Neutrophil (primary cell): ENCODE measurements around the gene IRAK1.
A peak's percentile ranks its signal among the peaks of the same experiment; 100 is the strongest.

ENCODE experiments used
- H3K27ac ChIP-seq: fragments of 200-600 bp; sonication (generic); 2 replicates; pipeline ENCODE4 v1.5.1; 2016; ENCODE audit warnings: mild to moderate bottlenecking, moderate library complexity
- H3K27me3 ChIP-seq: fragments of 200-600 bp; sonication (generic); 2 replicates; pipeline ENCODE4 v1.6.0; 2016; ENCODE audit warnings: mild to moderate bottlenecking
- H3K36me3 ChIP-seq: fragments of 200-600 bp; sonication (generic); 2 replicates; pipeline ENCODE4 v1.5.1; 2017
- H3K4me1 ChIP-seq, 2 experiments: fragments of 200-600 bp in 1 of 2; sonication (generic) in 1 of 2; 1 replicate in 1 of 2; 2 replicates in 1 of 2; pipeline versions ENCODE4 v1.5.1 to v1.6.1; 2013 to 2016; ENCODE audit warnings: low read depth in 1 of 2, low read length in 1 of 2, mild to moderate bottlenecking in 1 of 2, moderate library complexity in 1 of 2; ENCODE audit not compliant: control insufficient read depth in 1 of 2, insufficient read depth in 1 of 2
- H3K4me3 ChIP-seq, 2 experiments: fragments of 200-600 bp in 1 of 2; sonication (generic) in 1 of 2; 1 replicate in 1 of 2; 2 replicates in 1 of 2; pipeline ENCODE4 v1.5.1; 2013 to 2016; ENCODE audit warnings: low read depth in 1 of 2, low read length in 1 of 2, mild to moderate bottlenecking in 1 of 2, moderate library complexity in 1 of 2
- H3K9me3 ChIP-seq: fragments of 200-600 bp; sonication (generic); 2 replicates; pipeline ENCODE4 v1.5.1; 2016
- CTCF ChIP-seq: fragments of 200-600 bp; sonication (generic); IDR thresholded peaks from 2 replicates; pipeline ENCODE4 v1.5.1; 2016; ENCODE audit warnings: antibody characterized with exemption

Gene IRAK1

DNA sequence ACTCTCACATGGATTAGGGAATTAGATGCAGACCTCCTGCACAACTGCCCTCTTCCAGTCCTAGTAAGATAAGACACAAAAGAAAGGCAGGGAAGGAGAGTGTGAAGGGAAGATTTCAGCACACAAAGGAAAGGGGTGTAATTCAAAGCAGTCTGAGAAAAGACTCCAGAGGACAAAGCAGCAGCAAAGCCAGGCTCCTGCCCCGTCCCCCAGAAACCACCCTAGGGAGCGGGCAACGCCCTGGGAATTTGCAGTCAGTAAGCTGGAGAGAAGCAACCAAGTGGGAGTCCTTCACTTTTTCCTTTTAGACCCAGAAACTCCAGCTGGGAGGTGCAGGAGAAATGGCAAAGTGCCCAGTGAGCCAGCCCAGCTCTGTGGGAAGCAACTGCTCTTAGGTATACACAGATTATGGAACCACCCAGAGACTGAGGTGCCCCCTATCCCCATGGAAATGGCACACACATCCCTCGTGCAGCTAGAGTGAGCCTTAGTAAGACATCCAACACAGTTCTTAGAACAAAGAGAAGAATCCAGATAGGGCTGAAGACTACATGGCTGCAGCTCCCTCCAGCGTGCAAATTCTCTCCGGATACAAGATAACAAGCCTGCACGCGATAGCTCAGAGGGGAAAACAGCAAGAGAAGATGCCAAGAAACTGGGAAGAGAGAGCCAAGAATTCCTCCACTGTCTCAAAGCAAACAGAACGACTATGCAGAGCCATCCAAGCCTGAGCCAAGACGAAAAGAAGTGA, 26.5 kb upstream of the IRAK1 start:
- no peak for TF ChIP-seq CTCF
- Histone ChIP-seq H3K4me1 (peaks cover 27 to 32% of the 10 kb centered on the region in 2 experiments), H3K9me3 (no peaks in the 10 kb centered on the region), H3K27ac (no peak overlapping the region), H3K36me3 (peaks cover 17% of the 10 kb centered on the region), H3K4me3 (no peak overlapping the region), H3K27me3 (no peaks in the 10 kb centered on the region)

- peaks cover 11% of the 10 kb centered on the region for H3K36me3 ChIP-seq
- no peaks in the 10 kb centered on the region for H3K27me3 ChIP-seq
- no peak for TF ChIP-seq CTCF
- H3K4me3 ChIP-seq: no peak overlapping the region
- H3K9me3 ChIP-seq: no peaks in the 10 kb centered on the region
- peaks cover 45 to 53% of the 10 kb centered on the region in 2 experiments for H3K4me1 ChIP-seq
- H3K27ac ChIP-seq: peak overlapping the region; percentile 27
Observed at GRCh38 chrX:154044091-154044490, 24.4 kb upstream of the IRAK1 start.

DNA sequence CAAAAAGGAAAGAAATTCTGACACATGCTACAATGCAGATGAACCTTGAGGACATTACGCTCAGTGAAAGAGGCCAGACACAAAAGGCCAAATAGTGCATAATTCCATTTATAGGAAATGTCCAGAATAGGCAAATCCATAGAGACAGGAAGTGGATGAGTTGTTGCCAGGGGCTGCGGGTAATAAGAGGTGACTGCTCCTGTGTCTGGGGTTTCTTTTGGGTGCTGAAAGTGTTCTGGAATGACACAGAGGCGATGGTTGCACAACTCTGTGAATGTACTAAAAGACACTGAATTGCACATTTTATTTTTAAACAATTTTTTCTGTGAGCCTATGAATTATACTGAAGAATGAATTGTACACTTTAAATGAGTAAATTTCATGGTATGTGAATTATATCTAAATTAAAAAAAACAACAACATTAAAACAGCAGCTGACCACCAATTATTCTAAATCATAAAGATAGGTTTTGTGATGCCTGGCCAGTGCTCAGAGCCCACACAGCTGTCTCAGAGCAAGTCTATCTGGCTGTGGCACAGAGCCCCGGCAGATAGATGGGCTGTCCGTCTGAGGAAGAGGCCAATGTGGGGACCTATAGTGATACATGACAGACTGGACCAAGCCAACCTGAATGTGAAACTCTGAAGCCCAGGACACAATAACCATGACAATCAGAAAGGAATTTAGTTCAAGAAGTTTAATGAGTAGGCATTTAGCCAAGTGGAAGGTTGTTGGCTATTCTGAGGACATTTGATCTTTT, 23.5 kb upstream of the IRAK1 start:
- Histone ChIP-seq H3K4me3 (no peak overlapping the region), H3K9me3 (no peaks in the 10 kb centered on the region), H3K36me3 (peaks cover 8% of the 10 kb centered on the region), H3K27ac (peak overlapping the region; percentile 23), H3K27me3 (no peaks in the 10 kb centered on the region), H3K4me1 (peaks cover 52 to 62% of the 10 kb centered on the region in 2 experiments)
- TF ChIP-seq CTCF: no peak

- no peak for TF ChIP-seq CTCF
Observed at GRCh38 chrX:154040863-154041262, 21.2 kb upstream of the IRAK1 start.

DNA sequence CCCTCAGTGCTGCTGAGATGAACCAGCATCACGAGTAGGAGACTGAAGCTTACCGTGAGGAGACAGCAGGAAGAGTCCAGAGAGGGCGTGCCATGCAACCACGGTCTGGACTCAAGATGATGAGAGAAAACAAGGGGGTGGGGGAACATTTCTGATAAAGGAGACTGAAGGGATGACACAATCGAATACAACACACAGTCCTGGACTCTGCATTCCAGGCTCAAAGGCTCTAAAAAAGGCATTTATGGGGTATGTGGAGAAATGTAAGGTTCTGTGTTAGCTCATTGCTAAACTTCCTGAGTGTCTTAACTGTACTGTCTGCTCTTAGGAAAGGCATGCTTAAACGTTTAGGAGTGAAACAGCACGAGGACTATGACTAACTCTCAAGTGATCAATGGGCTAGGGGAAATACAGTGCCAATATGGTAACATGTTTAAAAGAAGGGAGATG, 20.6 kb upstream of the IRAK1 start:
- Histone ChIP-seq H3K27ac (peak overlapping the region; percentile 86), H3K4me1 (peaks cover 56 to 65% of the 10 kb centered on the region in 2 experiments)

More at GRCh38 chrX:154040863-154041262, 21.2 kb upstream of the IRAK1 start:
- peaks cover 56 to 65% of the 10 kb centered on the region in 2 experiments for H3K4me1 ChIP-seq
- H3K27ac ChIP-seq: peak overlapping the region; percentile 86
- no peak overlapping the region for H3K4me3 ChIP-seq
- H3K9me3 ChIP-seq: no peaks in the 10 kb centered on the region
- H3K36me3 ChIP-seq: no peaks in the 10 kb centered on the region
- no peaks in the 10 kb centered on the region for H3K27me3 ChIP-seq

More for the DNA sequence above, 20.6 kb upstream of the IRAK1 start:
- Histone ChIP-seq H3K9me3 (no peaks in the 10 kb centered on the region), H3K27me3 (no peaks in the 10 kb centered on the region), H3K4me3 (peak overlapping the region; percentile 18 to 19), H3K36me3 (no peaks in the 10 kb centered on the region)
- TF ChIP-seq CTCF: no peak
